ENCODE measurements around the gene UGGT1. TPM values are rescaled to one million over a fixed set of nuclear protein-coding genes. Genes with fewer than 3 reads are reported as not detected.

Gene UGGT1
- polyA plus RNA-seq, 1 of the 3 experiments (the other 2 are of a cell fraction) = 20.0 TPM

DNA sequence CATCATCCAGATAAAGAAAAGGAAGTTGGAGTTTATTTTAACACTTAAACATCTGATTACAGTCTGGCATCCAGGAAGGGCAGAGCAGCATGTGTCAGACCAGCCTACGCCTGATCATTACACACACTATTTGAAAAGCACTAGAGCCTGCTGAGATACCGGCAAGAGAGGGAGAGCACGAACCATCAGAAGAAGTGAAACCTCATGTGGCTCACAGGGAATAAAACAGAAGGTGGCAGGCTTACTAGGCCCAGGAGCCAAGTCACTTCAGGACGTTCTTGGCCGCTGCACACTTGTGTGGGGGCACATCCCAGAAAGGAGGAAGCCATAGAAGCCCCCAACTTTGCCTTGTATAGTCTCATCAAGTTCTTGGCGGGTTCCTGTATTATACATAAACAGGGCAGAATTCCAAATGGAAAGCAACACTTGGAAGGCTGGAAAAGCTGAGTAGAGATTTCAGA is 105.5 kb downstream of the UGGT1 start:
- 97% methylated on average over 6 of the region's 6 CpGs for WGBS (ENCODE audit: low lambda C conversion rate)
- no peaks in the 10 kb centered on the region for H3K9me2 ChIP-seq
- no peaks in the 10 kb centered on the region for H3F3A ChIP-seq (replicated peaks; ENCODE audit: insufficient read depth)
- H3K4me1 ChIP-seq (ENCODE audit: control insufficient read depth in 1 of 2, insufficient read depth in 2 of 2, low read depth in 1 of 2, low read length in 1 of 2) = peaks cover 0 to 4% of the 10 kb centered on the region in 2 experiments; a peak in 1 of 4 replicates
- POLR2A ChIA-PET = no interaction called here
- H3K4me2 ChIP-seq = no peak overlapping the region
- H3K27ac ChIP-seq (ENCODE audit: low read depth in 2 of 2, low read length in 1 of 2) = no peak overlapping the region
- H4K20me1 ChIP-seq (ENCODE audit: insufficient read depth) = no peaks in the 10 kb centered on the region
- H3K9me3 ChIP-seq = no peaks in the 10 kb centered on the region
- H2AFZ ChIP-seq (ENCODE audit: low read depth) = no peak overlapping the region
- TF ChIP-seq, protein P1, sequence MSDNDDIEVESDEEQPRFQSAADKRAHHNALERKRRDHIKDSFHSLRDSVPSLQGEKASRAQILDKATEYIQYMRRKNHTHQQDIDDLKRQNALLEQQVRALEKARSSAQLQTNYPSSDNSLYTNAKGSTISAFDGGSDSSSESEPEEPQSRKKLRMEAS (IDR thresholded peaks at IDR 0.05; ENCODE audit: low read depth) = no peak
- TF ChIP-seq GABPA (IDR thresholded peaks at IDR 0.05; ENCODE audit: low read depth) (no peak), NFIC (IDR thresholded peaks at IDR 0.05; ENCODE audit: borderline replicate concordance) (no peak), FOXJ3 (CRISPR knock-in tag; IDR thresholded peaks at IDR 0.05) (no peak), NRF1 (IDR thresholded peaks at IDR 0.05; ENCODE audit: low read depth, low read length) (no peak), MEF2A (IDR thresholded peaks at IDR 0.05; ENCODE audit: borderline replicate concordance, low read depth) (no peak)
- no peak overlapping the region for H3K4me3 ChIP-seq (ENCODE audit: low read depth in 2 of 2, low read length in 1 of 2)
- no peaks in the 10 kb centered on the region for H3K79me2 ChIP-seq (ENCODE audit: insufficient read depth)
- no peak overlapping the region for H3K9ac ChIP-seq
- CTCF ChIA-PET = no interaction called here
- no peaks in the 10 kb centered on the region for H3K27me3 ChIP-seq (ENCODE audit: insufficient read depth)
- H3K36me3 ChIP-seq (replicated peaks in 1 of 2; ENCODE audit: control insufficient read depth in 1 of 2, insufficient read depth in 2 of 2, low read length in 1 of 2) = peaks cover 0 to 2% of the 10 kb centered on the region in 2 experiments
- DNase-seq = no peak

DNA sequence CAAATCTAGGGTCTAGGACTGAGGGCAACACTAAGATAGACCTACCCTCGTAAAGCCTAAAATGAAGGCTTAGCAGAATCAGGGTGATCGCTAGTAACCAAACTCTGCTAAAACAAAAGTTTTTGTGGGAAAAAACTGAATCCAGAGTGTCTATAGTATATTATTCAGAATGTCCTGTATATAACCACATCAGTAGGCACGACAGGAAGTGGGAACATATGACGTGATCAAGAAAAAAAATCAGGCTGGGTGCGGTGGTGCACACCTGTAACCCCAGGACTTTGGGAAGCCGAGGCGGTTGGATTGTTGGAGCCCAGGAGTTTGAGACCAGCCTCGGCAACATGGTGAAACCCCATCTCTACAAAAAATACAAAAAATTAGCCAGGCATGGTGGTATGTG is 106.1 kb downstream of the UGGT1 start:
- DNase-seq = no peak
- Histone ChIP-seq H3K4me1 (ENCODE audit: control insufficient read depth in 1 of 2, insufficient read depth in 2 of 2, low read depth in 1 of 2, low read length in 1 of 2) (peaks cover 0 to 4% of the 10 kb centered on the region in 2 experiments; a peak in 1 of 4 replicates), H3K9ac (no peak overlapping the region), H4K20me1 (ENCODE audit: insufficient read depth) (no peaks in the 10 kb centered on the region), H2AFZ (ENCODE audit: low read depth) (no peak overlapping the region), H3K9me3 (no peaks in the 10 kb centered on the region), H3K36me3 (replicated peaks in 1 of 2; ENCODE audit: control insufficient read depth in 1 of 2, insufficient read depth in 2 of 2, low read length in 1 of 2) (peaks cover 0 to 2% of the 10 kb centered on the region in 2 experiments), H3K27ac (ENCODE audit: low read depth in 2 of 2, low read length in 1 of 2) (no peak overlapping the region), H3K27me3 (ENCODE audit: insufficient read depth) (no peaks in the 10 kb centered on the region), H3K9me2 (no peaks in the 10 kb centered on the region), H3K4me3 (ENCODE audit: low read depth in 2 of 2, low read length in 1 of 2) (no peak overlapping the region), H3K79me2 (ENCODE audit: insufficient read depth) (no peaks in the 10 kb centered on the region), H3F3A (replicated peaks; ENCODE audit: insufficient read depth) (no peaks in the 10 kb centered on the region), H3K4me2 (no peak overlapping the region)
- ChIA-PET POLR2A (no interaction called here), CTCF (no interaction called here)
- WGBS (ENCODE audit: low lambda C conversion rate) = 95% methylated on average over 8 of the region's 8 CpGs
- TF ChIP-seq, protein P2, sequence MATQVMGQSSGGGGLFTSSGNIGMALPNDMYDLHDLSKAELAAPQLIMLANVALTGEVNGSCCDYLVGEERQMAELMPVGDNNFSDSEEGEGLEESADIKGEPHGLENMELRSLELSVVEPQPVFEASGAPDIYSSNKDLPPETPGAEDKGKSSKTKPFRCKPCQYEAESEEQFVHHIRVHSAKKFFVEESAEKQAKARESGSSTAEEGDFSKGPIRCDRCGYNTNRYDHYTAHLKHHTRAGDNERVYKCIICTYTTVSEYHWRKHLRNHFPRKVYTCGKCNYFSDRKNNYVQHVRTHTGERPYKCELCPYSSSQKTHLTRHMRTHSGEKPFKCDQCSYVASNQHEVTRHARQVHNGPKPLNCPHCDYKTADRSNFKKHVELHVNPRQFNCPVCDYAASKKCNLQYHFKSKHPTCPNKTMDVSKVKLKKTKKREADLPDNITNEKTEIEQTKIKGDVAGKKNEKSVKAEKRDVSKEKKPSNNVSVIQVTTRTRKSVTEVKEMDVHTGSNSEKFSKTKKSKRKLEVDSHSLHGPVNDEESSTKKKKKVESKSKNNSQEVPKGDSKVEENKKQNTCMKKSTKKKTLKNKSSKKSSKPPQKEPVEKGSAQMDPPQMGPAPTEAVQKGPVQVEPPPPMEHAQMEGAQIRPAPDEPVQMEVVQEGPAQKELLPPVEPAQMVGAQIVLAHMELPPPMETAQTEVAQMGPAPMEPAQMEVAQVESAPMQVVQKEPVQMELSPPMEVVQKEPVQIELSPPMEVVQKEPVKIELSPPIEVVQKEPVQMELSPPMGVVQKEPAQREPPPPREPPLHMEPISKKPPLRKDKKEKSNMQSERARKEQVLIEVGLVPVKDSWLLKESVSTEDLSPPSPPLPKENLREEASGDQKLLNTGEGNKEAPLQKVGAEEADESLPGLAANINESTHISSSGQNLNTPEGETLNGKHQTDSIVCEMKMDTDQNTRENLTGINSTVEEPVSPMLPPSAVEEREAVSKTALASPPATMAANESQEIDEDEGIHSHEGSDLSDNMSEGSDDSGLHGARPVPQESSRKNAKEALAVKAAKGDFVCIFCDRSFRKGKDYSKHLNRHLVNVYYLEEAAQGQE (IDR thresholded peaks at IDR 0.05; ENCODE audit: low read depth, low read length) = no peak
- no peak for TF ChIP-seq TCF12 (IDR thresholded peaks at IDR 0.05)
- TF ChIP-seq TAF1 (IDR thresholded peaks at IDR 0.05; ENCODE audit: borderline replicate concordance, low read depth, low read length) = no peak
- no peak for TF ChIP-seq MXI1 (IDR thresholded peaks at IDR 0.05; ENCODE audit: low read depth, low read length)
- no peak for TF ChIP-seq NRF1 (IDR thresholded peaks at IDR 0.05; ENCODE audit: low read depth, low read length)
- no peak for TF ChIP-seq MEF2A (IDR thresholded peaks at IDR 0.05; ENCODE audit: borderline replicate concordance, low read depth)
- TF ChIP-seq FOXM1 (IDR thresholded peaks at IDR 0.05; ENCODE audit: low read depth) = no peak
- no peak for TF ChIP-seq POLR2AphosphoS5 (IDR thresholded peaks at IDR 0.05; ENCODE audit: low read depth, low read length)
- no peak for TF ChIP-seq ELF1 (IDR thresholded peaks at IDR 0.05)
- no peak for TF ChIP-seq EP300 (IDR thresholded peaks at IDR 0.05; ENCODE audit: borderline replicate concordance in 1 of 2, low read depth in 1 of 2, low read length in 1 of 2)
- TF ChIP-seq GABPA (IDR thresholded peaks at IDR 0.05; ENCODE audit: low read depth) = no peak
- TF ChIP-seq, protein P3, sequence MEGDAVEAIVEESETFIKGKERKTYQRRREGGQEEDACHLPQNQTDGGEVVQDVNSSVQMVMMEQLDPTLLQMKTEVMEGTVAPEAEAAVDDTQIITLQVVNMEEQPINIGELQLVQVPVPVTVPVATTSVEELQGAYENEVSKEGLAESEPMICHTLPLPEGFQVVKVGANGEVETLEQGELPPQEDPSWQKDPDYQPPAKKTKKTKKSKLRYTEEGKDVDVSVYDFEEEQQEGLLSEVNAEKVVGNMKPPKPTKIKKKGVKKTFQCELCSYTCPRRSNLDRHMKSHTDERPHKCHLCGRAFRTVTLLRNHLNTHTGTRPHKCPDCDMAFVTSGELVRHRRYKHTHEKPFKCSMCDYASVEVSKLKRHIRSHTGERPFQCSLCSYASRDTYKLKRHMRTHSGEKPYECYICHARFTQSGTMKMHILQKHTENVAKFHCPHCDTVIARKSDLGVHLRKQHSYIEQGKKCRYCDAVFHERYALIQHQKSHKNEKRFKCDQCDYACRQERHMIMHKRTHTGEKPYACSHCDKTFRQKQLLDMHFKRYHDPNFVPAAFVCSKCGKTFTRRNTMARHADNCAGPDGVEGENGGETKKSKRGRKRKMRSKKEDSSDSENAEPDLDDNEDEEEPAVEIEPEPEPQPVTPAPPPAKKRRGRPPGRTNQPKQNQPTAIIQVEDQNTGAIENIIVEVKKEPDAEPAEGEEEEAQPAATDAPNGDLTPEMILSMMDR (IDR thresholded peaks at IDR 0.05) = no peak
- no peak for TF ChIP-seq SMC3 (IDR thresholded peaks at IDR 0.05; ENCODE audit: low read depth, low read length)
- TF ChIP-seq, protein P4, sequence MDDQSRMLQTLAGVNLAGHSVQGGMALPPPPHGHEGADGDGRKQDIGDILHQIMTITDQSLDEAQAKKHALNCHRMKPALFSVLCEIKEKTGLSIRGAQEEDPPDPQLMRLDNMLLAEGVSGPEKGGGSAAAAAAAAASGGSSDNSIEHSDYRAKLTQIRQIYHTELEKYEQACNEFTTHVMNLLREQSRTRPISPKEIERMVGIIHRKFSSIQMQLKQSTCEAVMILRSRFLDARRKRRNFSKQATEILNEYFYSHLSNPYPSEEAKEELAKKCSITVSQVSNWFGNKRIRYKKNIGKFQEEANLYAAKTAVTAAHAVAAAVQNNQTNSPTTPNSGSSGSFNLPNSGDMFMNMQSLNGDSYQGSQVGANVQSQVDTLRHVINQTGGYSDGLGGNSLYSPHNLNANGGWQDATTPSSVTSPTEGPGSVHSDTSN (IDR thresholded peaks at IDR 0.05) = no peak
- TF ChIP-seq RAD21 (IDR thresholded peaks at IDR 0.05; ENCODE audit: low read length) = no peak
- no peak for TF ChIP-seq FOSL2 (IDR thresholded peaks at IDR 0.05; ENCODE audit: borderline replicate concordance, low read depth)
- TF ChIP-seq JUND (IDR thresholded peaks at IDR 0.05) = no peak
- TF ChIP-seq, protein P5, sequence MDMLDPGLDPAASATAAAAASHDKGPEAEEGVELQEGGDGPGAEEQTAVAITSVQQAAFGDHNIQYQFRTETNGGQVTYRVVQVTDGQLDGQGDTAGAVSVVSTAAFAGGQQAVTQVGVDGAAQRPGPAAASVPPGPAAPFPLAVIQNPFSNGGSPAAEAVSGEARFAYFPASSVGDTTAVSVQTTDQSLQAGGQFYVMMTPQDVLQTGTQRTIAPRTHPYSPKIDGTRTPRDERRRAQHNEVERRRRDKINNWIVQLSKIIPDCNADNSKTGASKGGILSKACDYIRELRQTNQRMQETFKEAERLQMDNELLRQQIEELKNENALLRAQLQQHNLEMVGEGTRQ (IDR thresholded peaks at IDR 0.05; ENCODE audit: borderline replicate concordance, low read depth, low read length) = no peak
- no peak for TF ChIP-seq TEAD4 (IDR thresholded peaks at IDR 0.05; ENCODE audit: borderline replicate concordance, insufficient read depth)
